Peyer's patch (tissue), 4 donors: ENCODE results near the gene DPYD. TPM values are rescaled to one million over a fixed set of nuclear protein-coding genes. Genes with fewer than 3 reads are reported as not detected.

Experiments used
- DNase-seq, 3 donors: peaks; one replicate each; pipeline ENCODE4 v3.0.0-alpha.2; 2017 to 2019
- H3K27ac ChIP-seq, 4 donors: fragments of 200-600 bp; sonication (generic); one replicate each; pipeline ENCODE4 v1.5.1; 2016 to 2019
- H3K27me3 ChIP-seq, 2 donors: fragments of 200-600 bp; sonication (generic); one replicate each; pipeline ENCODE4 v1.5.1; 2019
- H3K36me3 ChIP-seq, 3 donors: fragments of 200-600 bp; sonication (generic); one replicate each; pipeline ENCODE4 v1.5.1; 2016 to 2019
- H3K4me1 ChIP-seq, 4 donors: fragments of 200-600 bp; sonication (generic); one replicate each; pipeline ENCODE4 v1.5.1; 2016 to 2019
- H3K4me3 ChIP-seq, 4 donors: fragments of 200-600 bp; sonication (generic); 1 replicate in 3 of 4; 2 replicates in 1 of 4; pipeline ENCODE4 v1.5.1; 2016 to 2019; ENCODE audit warnings: mild to moderate bottlenecking in 1 of 4
- H3K9me3 ChIP-seq, 4 donors: fragments of 200-600 bp; sonication (generic); one replicate each; pipeline ENCODE4 v1.5.1; 2016 to 2019; ENCODE audit warnings: mild to moderate bottlenecking in 1 of 4
- POLR2A ChIP-seq, 2 donors: fragments of 450-650 bp; IDR thresholded peaks; one replicate each; pipeline ENCODE4 v1.5.1; 2017; ENCODE audit warnings: antibody characterized with exemption in 2 of 2, mild to moderate bottlenecking in 2 of 2, moderate library complexity in 2 of 2
- total RNA-seq, 4 donors: library from RNA; depleted of rRNA; stranded (reverse); fragments of >200 nt; gene quantifications; one replicate each; pipeline ENCODE4 v1.1.0, GENCODE V29; 2016
- TF ChIP-seq, protein P1 (sequence below), 6 experiments: fragments of 450-650 bp in 4 of 6; fragments of 200-600 bp in 2 of 6; sonication (generic) in 1 of 6; IDR thresholded peaks; one replicate each; pipeline ENCODE4 v1.5.1; 2017 to 2019; ENCODE audit warnings: antibody characterized with exemption in 6 of 6, mild to moderate bottlenecking in 3 of 6, moderate library complexity in 1 of 6

DPYD gene
- total RNA-seq, 4 donors from 2014 or later: 30.8 to 39.7 (median 36.4) TPM

- Histone ChIP-seq H3K36me3 (no peaks in the 10 kb centered on the region), H3K9me3 (no peaks in the 10 kb centered on the region), H3K4me1 (no peaks in the 10 kb centered on the region), H3K4me3 (no peak overlapping the region), H3K27ac (no peak overlapping the region), H3K27me3 (no peaks in the 10 kb centered on the region)
- TF ChIP-seq POLR2A (IDR thresholded peaks at IDR 0.05): no peak
- TF ChIP-seq, protein P1, sequence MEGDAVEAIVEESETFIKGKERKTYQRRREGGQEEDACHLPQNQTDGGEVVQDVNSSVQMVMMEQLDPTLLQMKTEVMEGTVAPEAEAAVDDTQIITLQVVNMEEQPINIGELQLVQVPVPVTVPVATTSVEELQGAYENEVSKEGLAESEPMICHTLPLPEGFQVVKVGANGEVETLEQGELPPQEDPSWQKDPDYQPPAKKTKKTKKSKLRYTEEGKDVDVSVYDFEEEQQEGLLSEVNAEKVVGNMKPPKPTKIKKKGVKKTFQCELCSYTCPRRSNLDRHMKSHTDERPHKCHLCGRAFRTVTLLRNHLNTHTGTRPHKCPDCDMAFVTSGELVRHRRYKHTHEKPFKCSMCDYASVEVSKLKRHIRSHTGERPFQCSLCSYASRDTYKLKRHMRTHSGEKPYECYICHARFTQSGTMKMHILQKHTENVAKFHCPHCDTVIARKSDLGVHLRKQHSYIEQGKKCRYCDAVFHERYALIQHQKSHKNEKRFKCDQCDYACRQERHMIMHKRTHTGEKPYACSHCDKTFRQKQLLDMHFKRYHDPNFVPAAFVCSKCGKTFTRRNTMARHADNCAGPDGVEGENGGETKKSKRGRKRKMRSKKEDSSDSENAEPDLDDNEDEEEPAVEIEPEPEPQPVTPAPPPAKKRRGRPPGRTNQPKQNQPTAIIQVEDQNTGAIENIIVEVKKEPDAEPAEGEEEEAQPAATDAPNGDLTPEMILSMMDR (IDR thresholded peaks at IDR 0.05): no peak
- DNase-seq: no peak
These were observed 153.5 kb downstream of the DPYD start for GRCh38 chr1:97767381-97767780.

GRCh38 chr1:97764991-97765390, 155.8 kb downstream of the DPYD start:
- Histone ChIP-seq H3K9me3 (no peaks in the 10 kb centered on the region), H3K27me3 (no peaks in the 10 kb centered on the region), H3K36me3 (no peaks in the 10 kb centered on the region), H3K27ac (no peak overlapping the region), H3K4me1 (no peaks in the 10 kb centered on the region), H3K4me3 (no peak overlapping the region)
- TF ChIP-seq POLR2A (IDR thresholded peaks at IDR 0.05): no peak
- TF ChIP-seq, protein P1 (IDR thresholded peaks at IDR 0.05): no peak
- DNase-seq: no peak

GRCh38 chr1:97761637-97762036, 159.2 kb downstream of the DPYD start:
- no peaks in the 10 kb centered on the region for H3K27me3 ChIP-seq
- H3K4me1 ChIP-seq: no peaks in the 10 kb centered on the region
- TF ChIP-seq, protein P1 (IDR thresholded peaks at IDR 0.05): no peak
- no peak for TF ChIP-seq POLR2A (IDR thresholded peaks at IDR 0.05)
- DNase-seq: no peak
- no peaks in the 10 kb centered on the region for H3K36me3 ChIP-seq
- H3K9me3 ChIP-seq: no peaks in the 10 kb centered on the region
- no peak overlapping the region for H3K27ac ChIP-seq
- no peak overlapping the region for H3K4me3 ChIP-seq

GRCh38 chr1:97759078-97759477, 161.8 kb downstream of the DPYD start:
- no peak for TF ChIP-seq POLR2A (IDR thresholded peaks at IDR 0.05)
- TF ChIP-seq, protein P1 (IDR thresholded peaks at IDR 0.05): no peak
- DNase-seq: no peak
- H3K4me3 ChIP-seq: no peak overlapping the region
- H3K9me3 ChIP-seq: no peaks in the 10 kb centered on the region
- H3K4me1 ChIP-seq: no peaks in the 10 kb centered on the region
- no peaks in the 10 kb centered on the region for H3K36me3 ChIP-seq
- no peaks in the 10 kb centered on the region for H3K27me3 ChIP-seq
- no peak overlapping the region for H3K27ac ChIP-seq

GRCh38 chr1:97758541-97759057, 162.2 kb downstream of the DPYD start:
- Histone ChIP-seq H3K36me3 (no peaks in the 10 kb centered on the region), H3K4me3 (no peak overlapping the region), H3K9me3 (no peaks in the 10 kb centered on the region), H3K4me1 (no peaks in the 10 kb centered on the region), H3K27me3 (no peaks in the 10 kb centered on the region), H3K27ac (no peak overlapping the region)
- TF ChIP-seq, protein P1 (IDR thresholded peaks at IDR 0.05): no peak
- no peak for TF ChIP-seq POLR2A (IDR thresholded peaks at IDR 0.05)
- no peak for DNase-seq

GRCh38 chr1:97745912-97746311, 174.9 kb downstream of the DPYD start:
- DNase-seq: no peak
- no peak for TF ChIP-seq POLR2A (IDR thresholded peaks at IDR 0.05)
- TF ChIP-seq, protein P1 (IDR thresholded peaks at IDR 0.05): no peak

More at GRCh38 chr1:97745912-97746311, 174.9 kb downstream of the DPYD start:
- Histone ChIP-seq H3K27ac (no peak overlapping the region), H3K4me3 (no peak overlapping the region), H3K9me3 (no peaks in the 10 kb centered on the region), H3K4me1 (no peaks in the 10 kb centered on the region), H3K27me3 (no peaks in the 10 kb centered on the region), H3K36me3 (no peaks in the 10 kb centered on the region)
